ENCODE results near the gene MN1. TPM values are rescaled to one million over a fixed set of nuclear protein-coding genes. Genes with fewer than 3 reads are reported as not detected.

MN1 gene
- total RNA-seq, 1 donor from 2014 or later = 19.0 TPM

GRCh38 chr22:27778294-27779090 lies 23.1 kb downstream of the MN1 start:
- no peak overlapping the region for H3K4me3 Mint-ChIP-seq
- no peak for TF ChIP-seq CTCF (conservative IDR thresholded peaks at IDR 0.05)
- H3K27ac Mint-ChIP-seq (ENCODE audit: unreplicated experiment) = no peak overlapping the region
- H3K9me3 Mint-ChIP-seq = no peaks in the 10 kb centered on the region
- H3K4me1 Mint-ChIP-seq = peaks cover 59% of the 10 kb centered on the region
- no peak for DNase-seq (ENCODE audit: low read depth, low spot score)
- peaks cover 8% of the 10 kb centered on the region for H3K36me3 Mint-ChIP-seq (ENCODE audit: low read depth)
- no peaks in the 10 kb centered on the region for H3K27me3 Mint-ChIP-seq (ENCODE audit: low read depth)

GRCh38 chr22:27777128-27777527 lies 24.4 kb downstream of the MN1 start:
- no peak for TF ChIP-seq CTCF (conservative IDR thresholded peaks at IDR 0.05)
- H3K4me3 Mint-ChIP-seq = peak overlapping the region; percentile 79
- peaks cover 8% of the 10 kb centered on the region for H3K36me3 Mint-ChIP-seq (ENCODE audit: low read depth)
- no peaks in the 10 kb centered on the region for H3K27me3 Mint-ChIP-seq (ENCODE audit: low read depth)
- H3K9me3 Mint-ChIP-seq = no peaks in the 10 kb centered on the region
- peaks cover 68% of the 10 kb centered on the region for H3K4me1 Mint-ChIP-seq
- DNase-seq (ENCODE audit: low read depth, low spot score) = no peak
- peak overlapping the region; percentile 35 for H3K27ac Mint-ChIP-seq (ENCODE audit: unreplicated experiment)

GRCh38 chr22:27776650-27776958 lies 25.0 kb downstream of the MN1 start:
- no peaks in the 10 kb centered on the region for H3K9me3 Mint-ChIP-seq
- peak overlapping the region; percentile 79 for H3K4me3 Mint-ChIP-seq
- no peaks in the 10 kb centered on the region for H3K27me3 Mint-ChIP-seq (ENCODE audit: low read depth)
- peaks cover 6% of the 10 kb centered on the region for H3K36me3 Mint-ChIP-seq (ENCODE audit: low read depth)
- no peak for DNase-seq (ENCODE audit: low read depth, low spot score)
- peak overlapping the region; percentile 35 for H3K27ac Mint-ChIP-seq (ENCODE audit: unreplicated experiment)
- peaks cover 68% of the 10 kb centered on the region for H3K4me1 Mint-ChIP-seq
- TF ChIP-seq CTCF (conservative IDR thresholded peaks at IDR 0.05) = no peak

- Mint-ChIP-seq H3K9me3 (no peaks in the 10 kb centered on the region), H3K27me3 (ENCODE audit: low read depth) (no peaks in the 10 kb centered on the region), H3K4me3 (peak overlapping the region; percentile 79), H3K36me3 (ENCODE audit: low read depth) (peaks cover 4% of the 10 kb centered on the region), H3K27ac (ENCODE audit: unreplicated experiment) (peak overlapping the region; percentile 32), H3K4me1 (peaks cover 68% of the 10 kb centered on the region)
- TF ChIP-seq CTCF (conservative IDR thresholded peaks at IDR 0.05) = no peak
- peak; percentile 50 for DNase-seq (ENCODE audit: low read depth, low spot score)
These were observed 25.6 kb downstream of the MN1 start for GRCh38 chr22:27775758-27776649.

- TF ChIP-seq CTCF (conservative IDR thresholded peaks at IDR 0.05) = no peak
- H3K27me3 Mint-ChIP-seq (ENCODE audit: low read depth) = no peaks in the 10 kb centered on the region
- no peaks in the 10 kb centered on the region for H3K9me3 Mint-ChIP-seq
- H3K27ac Mint-ChIP-seq (ENCODE audit: unreplicated experiment) = no peak overlapping the region
- DNase-seq (ENCODE audit: low read depth, low spot score) = no peak
- H3K36me3 Mint-ChIP-seq (ENCODE audit: low read depth) = no peaks in the 10 kb centered on the region
- peaks cover 62% of the 10 kb centered on the region for H3K4me1 Mint-ChIP-seq
- peak overlapping the region; percentile 79 for H3K4me3 Mint-ChIP-seq
These were observed 26.4 kb downstream of the MN1 start for GRCh38 chr22:27775087-27775698.
